OCI-M1 (cell line): ENCODE data around the gene MAP2K2.
A peak's percentile ranks its signal among the peaks of the same experiment; 100 is the strongest.
"Not testable (repeated sequence)": the region's sequence is repeated elsewhere in the genome, so short reads cannot be mapped to it uniquely, and the experiment has no call there.

Source experiments
- DNase-seq: peaks from one replicate; lab custom pipeline; 2025; lab: John Stamatoyannopoulos, UW

The MAP2K2 gene

GRCh38 chr19:4130744-4131438, 7.0 kb upstream of the MAP2K2 start:
- DNase-seq = peak; percentile 76

DNA sequence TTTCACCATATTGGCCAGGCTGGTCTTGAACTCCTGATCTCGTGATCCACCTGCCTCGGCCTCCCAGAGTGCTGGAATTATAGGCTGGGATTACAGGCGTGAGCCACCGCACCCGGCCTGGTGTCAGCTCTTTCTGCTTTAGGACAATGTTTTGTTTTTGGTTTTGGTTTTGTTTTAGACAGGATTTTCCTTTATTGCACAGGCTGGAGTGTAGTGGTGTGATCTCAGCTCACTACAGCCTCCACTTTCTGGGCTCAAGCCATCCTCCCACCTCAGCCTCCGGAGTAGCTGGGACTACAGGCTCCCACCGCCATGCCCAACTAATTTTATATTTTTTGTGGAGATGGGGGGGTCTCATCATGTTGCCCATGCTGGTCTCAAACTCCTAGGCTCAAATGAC, 5.1 kb upstream of the MAP2K2 start:
- DNase-seq = not testable (repeated sequence)

GRCh38 chr19:4127322-4127721, 3.4 kb upstream of the MAP2K2 start:
- DNase-seq = not testable (repeated sequence)

- peak; percentile 7 for DNase-seq
Observed at GRCh38 chr19:4124638-4125037, 716 bp upstream of the MAP2K2 start.

GRCh38 chr19:4122480-4122879, 1.4 kb downstream of the MAP2K2 start:
- DNase-seq = no peak

- DNase-seq = no peak
Observed at GRCh38 chr19:4121815-4122214, 2.1 kb downstream of the MAP2K2 start.

- no peak for DNase-seq
Observed at GRCh38 chr19:4121273-4121612, 2.7 kb downstream of the MAP2K2 start.

DNA sequence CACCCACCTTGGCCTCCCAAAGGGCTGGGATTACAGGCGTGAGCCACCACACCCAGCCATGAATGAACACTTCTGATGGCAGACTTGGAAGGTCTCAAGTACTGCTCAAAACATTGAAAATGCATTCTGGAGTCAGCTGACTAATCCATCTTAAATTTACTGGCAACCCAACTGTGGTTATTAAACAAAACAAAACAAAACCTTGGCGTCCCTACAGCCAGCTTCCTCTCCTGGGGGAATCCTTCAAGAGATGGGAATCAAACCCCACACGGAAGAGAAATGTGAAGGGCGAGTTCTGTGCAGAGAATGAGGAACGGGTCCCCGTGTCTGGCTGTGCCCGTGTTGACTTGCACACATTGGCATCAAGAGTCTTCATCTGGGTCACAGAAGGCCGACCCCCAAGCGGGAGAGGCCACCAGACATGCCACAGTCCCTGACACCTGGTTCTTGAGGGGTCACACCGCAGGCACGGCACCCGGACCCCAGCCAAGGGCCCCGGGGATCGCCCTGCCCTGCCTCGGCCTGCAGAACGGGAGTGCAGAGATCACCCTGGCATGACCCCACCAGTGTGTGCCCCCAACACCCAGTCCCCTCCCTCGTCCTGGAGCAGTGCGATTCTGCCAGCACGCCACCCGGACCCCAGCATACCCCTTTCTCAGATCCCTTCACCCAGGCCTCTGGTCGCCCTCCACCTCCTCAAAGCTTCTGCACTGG, 3.2 kb downstream of the MAP2K2 start:
- no peak for DNase-seq

- DNase-seq = no peak
Observed at GRCh38 chr19:4119763-4120162, 4.2 kb downstream of the MAP2K2 start.

DNA sequence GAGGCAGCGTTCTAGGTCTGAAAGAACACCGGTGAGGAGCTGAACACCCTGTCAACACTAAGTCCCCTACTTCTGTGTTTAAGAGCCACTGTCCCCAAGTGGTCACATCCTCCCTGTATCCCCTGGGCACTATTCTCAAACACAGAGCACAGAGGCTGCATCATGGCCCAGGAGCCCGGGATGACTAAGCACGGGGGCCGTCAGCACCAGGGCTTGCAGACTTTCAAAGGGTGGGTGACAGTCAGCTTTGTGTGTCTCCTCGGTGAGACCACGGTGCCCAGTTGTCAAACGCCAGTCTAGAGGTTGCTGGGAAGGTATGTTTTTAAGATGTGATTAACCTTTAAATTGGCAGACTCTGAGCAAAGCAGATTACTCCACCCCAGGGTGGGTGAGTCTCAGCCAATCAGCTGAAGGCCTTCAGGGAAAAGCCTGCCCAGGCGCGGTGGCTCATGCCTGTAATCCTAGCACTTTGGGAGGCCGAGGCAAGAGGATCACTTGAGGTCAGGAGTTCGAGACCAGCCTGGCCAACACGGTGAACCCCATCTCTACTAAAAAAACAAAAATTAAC, 8.0 kb downstream of the MAP2K2 start:
- DNase-seq = no peak

- no peak for DNase-seq
Observed at GRCh38 chr19:4115050-4115817, 8.7 kb downstream of the MAP2K2 start.

DNA sequence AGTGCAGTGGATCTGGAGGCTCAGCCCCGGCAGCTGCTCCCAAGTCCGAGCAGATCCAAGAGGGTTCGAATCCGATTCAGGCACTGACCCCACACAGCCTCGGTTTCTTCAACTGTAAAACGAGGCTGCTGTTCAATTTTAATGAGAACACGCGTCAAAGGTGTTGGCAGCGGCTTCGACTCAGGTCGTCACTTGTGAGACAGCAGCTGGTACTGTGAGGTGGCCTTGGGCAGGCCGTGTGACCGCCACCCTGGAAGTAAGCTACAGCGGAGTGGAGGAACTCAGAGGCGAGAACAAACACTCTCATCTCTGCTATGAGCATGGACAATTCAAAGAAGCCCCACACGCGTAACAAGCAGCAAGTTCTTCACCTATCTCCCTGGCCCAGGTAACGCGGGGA, 9.7 kb downstream of the MAP2K2 start:
- DNase-seq = no peak

- DNase-seq = no peak
Observed at GRCh38 chr19:4113398-4114088, 10.4 kb downstream of the MAP2K2 start.

- DNase-seq = no peak
Observed at GRCh38 chr19:4112367-4112766, 11.6 kb downstream of the MAP2K2 start.

DNA sequence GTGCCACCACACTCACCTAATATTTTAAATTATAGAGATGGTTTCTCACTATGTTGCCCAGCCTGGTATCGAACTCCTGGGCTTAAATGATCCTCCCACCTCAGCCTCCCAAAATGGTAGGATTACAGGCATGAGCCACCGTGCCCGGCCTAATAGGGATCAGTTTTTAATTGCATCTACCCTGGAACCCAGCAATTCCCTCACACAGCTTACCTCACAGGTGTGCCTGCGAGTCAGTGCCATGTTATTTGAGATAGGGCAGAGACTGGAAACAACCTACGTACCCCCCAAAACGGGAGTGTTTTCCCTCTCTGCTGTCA, 14.3 kb downstream of the MAP2K2 start:
- no peak for DNase-seq

DNA sequence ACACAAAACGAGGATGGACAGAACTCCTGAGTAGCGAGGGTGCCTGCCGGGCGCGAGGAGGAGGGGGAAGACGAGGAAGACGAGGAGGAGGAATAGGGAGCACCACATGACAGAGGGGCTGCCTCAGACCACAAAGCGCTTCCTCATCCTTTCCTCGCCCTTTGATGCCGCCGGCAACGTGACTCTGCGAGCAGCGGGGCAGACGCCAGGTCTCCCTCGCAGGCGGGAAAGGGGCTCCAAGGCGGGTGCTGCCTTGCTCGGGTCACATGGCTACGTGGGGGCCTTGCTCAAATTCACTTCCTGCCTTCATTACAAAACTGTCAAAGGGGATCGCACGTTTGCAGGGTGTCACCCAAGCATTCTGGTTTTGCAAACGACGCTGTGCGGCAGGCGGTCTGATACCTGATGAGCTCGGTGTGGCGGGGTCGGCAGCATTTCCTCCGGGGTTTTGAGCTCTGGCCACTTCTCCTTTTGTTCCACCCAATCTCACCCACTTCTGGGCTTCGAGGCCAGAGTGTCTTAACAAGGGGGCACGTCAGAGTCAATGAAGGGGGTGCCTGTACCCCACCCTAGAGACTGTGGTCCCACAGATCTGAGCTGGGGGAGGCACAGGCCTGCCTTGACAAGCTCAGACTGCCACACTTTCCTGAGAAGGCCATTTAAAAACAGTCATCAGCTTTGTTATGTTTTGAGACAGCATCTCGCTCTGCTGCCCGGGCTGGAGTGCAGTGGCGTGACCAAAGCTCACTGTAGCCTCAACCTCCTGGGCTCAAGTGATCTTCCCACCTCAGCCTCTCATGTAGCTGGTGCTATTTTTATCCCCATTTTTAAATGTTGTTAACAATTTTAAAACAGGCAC, 14.9 kb downstream of the MAP2K2 start:
- DNase-seq = no peak

DNA sequence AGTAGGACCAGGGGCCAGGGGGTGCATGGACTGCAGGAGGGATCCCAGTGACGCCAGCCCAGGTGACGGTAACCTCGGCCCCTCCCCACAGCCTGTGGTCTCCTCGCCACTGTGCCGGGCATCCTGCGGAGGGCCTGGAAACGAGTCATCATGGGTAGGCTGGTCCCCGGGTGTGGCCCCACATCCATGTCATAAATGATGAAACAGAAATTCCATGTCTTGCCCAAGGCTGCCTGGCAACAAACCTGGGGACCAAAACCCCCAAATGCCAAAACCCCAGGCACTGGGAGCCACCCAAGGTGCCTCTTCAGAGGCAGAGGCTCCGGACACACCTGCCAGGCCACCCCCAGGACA, 20.9 kb downstream of the MAP2K2 start:
- DNase-seq = no peak

GRCh38 chr19:4102339-4103079, 21.4 kb downstream of the MAP2K2 start:
- DNase-seq = no peak

GRCh38 chr19:4101496-4101770, 22.5 kb downstream of the MAP2K2 start:
- DNase-seq = no peak

GRCh38 chr19:4100647-4101495, 23.1 kb downstream of the MAP2K2 start:
- DNase-seq = no peak
